Stimulated activated CD4-positive, alpha-beta T cell treated with anti-CD3 and anti-CD28 coated beads, Interleukin-4, amount 100 ng/mL, for 1 hour (primary cell): ENCODE measurements around the gene GBGT1.
"Not testable (repeated sequence)": the region's sequence is repeated elsewhere in the genome, so short reads cannot be mapped to it uniquely, and the experiment has no call there.

Experiments used
- DNase-seq: peaks from one replicate; pipeline ENCODE4 v3.0.0-alpha.2; 2020

GBGT1 gene

DNA sequence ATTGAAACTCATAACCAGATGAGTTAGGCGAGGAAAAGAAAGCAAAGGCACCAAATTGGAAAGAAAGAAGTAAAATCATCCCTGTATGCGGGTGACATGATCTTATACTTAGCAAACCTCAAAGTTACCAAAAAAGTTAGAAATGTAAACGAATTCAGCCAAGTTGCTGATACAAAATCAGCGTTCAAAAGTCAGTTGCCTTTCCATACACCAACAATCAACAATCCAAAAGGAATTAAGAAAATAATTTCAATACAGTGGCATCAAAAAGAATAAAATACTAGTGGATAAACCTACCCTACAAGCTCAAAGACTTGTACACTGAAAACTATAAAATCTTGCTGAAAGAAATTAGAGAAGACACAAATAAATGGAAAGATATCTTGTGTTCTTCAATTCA is 30.9 kb upstream of the GBGT1 start:
- DNase-seq = no peak

DNA sequence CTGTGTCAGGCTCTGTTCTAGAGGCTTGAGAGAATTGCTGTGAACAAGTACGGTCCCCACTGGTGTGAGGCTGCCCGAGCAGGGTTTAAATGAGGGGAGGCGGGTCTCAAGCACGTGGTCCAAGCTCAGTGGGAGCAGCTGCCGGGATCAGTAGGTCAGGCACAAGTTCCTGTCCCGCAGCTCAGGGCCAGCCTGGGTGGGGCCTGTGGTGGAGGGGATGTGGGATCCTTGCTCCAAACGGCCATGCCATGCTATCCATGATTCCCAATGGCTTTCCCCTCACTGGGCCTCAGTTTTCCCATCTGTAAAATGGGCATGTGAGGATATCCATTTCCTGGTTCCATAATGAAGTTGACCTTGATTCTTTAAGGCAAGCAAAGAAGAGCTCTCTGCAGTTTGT is 28.3 kb upstream of the GBGT1 start:
- DNase-seq = no peak

DNA sequence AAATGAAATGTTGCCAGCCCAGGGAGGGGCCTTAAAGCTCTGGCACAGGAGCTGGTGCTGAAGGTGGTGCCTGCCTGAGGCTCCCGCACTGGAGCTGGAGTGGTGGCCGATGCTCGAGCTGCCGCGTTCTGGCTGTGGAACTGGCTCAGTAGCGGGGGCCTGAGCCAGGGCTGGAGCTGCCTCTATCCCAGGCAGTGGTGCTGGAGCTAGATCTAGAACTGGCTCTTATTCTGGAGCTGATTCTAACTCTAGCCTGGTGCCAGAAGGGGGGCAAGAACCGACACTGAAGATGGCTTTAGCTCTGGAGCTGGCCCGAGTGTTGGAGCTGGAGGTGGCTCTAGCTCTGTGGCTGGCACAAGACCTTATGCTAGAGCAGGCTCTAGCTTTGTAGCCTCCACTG is 26.1 kb upstream of the GBGT1 start:
- DNase-seq = no peak

DNA sequence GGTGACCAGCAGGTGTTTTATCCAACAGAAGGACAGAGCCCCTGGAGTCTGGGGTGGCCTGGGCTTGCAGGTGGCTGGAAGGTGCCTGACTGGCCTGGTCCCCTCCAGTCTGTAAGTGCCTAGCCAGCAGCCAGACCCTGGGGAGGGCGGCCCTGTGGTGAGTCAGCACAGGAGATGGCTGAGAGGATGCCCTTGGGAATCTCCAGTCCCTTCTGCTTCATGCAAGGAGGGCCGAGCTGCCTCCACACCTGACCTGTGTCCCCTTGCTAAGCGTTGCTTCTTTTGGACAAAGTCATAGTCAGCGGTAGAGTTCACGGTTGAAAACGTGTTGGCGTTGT is 25.1 kb upstream of the GBGT1 start:
- DNase-seq = no peak

DNA sequence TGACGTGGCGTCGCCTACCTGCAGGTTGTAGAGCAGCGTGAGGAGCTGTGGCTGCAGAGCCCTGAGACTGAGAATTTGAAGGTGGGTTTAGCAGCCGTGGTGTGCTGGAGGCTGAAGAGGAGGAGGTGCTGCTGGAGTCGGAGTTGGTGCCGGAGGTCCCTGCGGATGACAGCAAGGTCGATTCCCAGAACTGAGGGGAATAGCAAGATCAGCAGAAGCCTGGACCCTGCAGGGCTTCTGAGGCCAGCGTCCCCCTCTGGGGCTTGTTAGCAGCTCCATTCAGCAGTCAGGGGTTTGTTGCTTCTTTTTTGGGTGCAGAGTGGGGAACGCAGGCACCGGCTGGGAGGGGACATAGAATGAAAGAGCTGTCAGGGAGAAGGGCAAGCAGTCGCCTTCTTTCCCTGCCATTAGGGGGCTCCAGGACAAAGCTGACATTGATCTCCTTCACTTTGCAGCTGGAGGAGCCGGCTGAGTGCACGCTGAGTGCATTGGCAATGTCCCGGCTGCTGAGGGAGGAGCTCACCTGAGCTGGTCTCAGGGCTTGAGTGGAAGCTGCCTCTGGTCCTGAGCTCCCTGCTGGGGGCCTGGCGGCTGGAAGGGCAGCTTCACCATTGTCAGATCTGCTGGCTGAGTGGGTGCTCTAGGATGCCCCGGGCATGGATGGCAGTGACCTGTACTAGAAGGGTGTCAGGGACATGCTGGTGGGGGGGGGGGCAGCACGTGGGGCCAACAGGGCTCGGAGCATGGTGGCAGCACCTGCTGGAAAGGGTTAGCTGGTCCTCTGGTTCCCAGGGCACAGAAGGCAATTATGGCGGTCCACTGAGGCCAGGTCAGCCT is 24.5 kb upstream of the GBGT1 start:
- no peak for DNase-seq

DNA sequence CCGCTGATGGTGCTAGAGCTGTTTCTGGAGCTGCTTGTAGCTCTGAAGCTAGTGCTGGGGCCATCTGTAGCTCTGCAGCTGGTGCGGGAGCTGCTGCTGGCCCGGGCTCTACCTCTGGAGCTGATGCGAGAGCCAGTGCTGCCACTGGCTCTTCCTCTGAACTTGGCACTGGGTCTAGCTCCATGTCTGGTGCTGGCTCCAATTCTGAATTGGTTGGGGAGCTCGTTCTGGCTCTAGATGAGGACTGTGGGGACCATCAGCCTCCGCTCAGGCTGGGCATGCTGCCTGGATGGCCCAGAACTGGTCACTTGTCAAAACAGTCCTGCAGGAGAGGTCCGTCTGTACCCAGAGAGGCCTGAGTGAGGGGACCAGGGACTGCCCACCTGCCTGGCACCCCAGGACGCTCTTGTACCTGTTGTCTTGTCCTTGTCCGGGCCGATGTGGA is 23.9 kb upstream of the GBGT1 start:
- no peak for DNase-seq

DNA sequence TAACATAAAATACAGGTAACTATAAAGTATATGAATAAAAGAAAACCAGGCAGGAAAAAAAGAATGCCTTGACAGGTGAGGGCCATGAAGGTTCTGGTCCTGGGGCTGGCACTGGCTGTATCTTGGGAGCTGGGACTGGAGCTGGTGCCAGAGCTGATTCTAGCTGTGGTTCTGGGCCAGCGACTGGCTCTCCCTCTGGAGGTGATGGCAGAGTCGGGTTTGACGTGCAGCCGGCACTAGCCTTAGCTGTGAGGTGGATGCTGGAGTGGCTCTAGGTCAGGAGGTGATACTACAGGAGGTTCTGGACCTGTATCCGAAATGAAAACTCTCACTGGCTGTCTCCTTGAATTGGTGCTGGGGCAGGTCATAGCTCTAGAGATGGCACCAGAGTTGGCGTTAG is 23.0 kb upstream of the GBGT1 start:
- no peak for DNase-seq

DNA sequence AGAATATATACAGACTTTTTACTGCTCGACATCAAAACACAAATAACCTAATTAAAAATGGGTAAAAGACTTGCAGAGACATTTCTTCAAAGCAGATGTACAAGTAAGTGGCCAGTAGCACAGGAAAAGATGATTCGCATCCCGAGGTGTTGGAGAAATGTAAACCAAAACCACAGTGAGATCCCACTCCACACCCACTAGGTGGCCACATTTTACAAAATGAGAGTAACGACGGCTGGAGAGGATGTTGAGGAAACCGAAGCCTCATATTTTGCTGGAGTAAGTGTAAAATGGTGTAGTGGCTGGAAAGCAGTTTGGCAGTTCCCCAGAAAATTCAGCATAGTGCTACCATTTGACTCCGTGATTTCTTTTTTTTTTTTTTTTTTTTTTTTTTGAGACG is 21.3 kb upstream of the GBGT1 start:
- no peak for DNase-seq

DNA sequence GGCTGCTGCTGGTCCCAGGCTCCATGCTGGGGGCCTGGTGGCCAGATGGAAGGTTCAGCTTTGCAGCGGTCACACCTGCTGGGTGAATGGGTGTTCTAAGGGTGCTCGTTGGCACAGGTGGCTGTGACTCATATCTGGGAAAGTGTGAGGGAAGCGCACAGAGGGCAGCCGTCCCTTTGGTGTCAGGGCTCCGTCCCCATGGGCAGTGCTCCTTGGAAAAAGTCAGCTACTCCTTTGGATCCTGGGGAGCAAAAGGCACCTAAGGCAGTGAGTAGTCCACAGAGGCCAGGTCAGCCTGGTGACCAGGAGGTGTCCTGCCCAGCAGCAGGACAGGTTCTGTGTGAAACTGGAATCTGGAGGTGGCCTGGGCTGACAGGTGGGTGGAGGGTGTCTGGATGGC is 18.4 kb upstream of the GBGT1 start:
- no peak for DNase-seq

DNA sequence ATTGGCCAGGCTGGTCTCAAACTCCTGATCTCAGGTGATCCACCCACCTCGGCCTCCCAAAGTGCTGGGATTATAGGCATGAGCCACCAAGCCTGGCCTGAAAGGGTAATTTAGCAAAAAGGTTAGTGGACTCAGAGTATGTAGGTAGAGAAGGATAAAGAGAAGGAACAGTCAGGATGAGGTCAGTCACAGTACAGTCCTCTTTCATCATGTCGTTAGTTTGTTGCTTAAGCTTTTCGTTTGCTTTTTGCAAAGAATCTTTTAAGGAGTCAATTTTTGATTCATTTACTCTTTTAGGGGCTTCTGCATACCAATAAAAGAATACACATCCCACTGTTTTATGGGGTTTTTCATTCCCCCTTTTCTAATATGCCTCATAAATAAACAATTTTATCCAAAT is 17.8 kb upstream of the GBGT1 start:
- no peak for DNase-seq

DNA sequence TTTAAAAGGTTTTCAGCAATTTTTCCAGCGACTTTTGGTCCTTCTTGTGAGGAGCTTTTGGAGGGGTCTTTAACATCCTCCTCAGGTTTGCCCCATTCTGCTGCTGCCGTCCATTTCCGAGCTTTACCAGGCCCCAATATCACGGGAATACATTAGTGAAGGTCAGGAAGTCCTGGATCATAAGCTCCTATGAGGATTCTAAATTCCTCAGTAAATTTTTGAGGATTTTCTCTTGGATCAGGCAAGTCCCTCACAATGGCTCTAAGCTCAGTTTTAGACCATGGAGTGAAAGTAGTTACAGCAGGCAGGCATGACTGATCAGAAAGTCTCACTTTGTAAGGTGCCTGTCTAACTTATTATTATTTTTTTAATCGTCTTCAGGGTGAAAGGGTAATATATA is 17.2 kb upstream of the GBGT1 start:
- DNase-seq = no peak

DNA sequence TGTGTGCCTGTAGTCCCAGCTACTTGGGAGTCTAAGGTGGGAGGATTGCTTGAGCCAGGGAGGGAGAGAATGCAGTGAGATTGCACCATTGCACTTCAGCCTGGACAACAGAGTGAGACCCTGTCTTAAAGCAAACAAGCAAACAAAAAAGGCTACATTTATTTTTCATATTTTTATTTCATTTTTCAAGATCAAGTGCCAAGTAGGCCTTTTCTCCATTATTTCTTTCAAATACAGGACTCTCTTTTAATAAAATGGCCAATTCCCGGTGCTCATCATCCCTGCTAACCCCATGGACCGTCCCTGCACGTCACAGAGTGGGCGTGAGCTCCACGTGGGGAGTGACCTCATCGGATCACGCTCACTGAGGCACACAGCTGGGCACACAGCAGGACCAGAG is 9.3 kb upstream of the GBGT1 start:
- DNase-seq = no peak

DNA sequence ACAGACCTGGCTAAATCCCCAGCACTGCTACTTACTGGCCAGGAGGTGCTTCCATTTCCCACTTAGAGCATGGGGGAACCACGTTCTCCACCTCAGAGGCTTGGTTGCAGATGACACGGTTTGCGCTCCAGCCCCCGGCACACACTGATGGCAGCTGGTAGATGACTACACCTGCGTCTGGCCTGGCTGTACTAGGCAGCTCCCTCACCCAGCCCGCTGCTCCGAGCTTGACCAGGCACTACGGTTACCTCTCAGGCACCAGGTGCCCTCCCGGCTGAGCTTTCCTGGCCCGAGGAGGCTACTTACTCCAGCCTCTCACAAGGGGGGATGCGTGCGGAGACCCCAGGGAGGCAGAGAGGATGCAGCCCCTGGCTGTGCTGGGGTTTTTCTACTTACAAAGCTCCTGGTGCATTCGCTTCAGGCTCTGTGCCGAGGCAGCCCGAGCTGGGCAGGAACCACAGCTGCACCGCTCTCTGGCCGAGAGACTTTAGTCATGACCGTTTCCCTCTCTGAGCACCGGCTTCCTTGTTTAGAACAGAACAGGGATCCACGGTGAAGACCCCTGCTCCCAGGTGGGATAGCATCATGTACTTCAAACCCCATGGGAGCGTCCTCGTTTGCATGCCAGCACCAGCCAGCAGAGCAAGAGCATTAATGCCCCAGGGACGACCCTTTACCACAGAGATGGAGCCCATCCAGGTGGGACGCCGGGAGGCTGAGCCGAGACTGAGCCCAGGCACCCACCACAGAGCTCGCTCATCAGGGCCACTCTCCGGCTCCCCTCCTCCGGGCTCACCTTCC is 7.6 kb upstream of the GBGT1 start:
- DNase-seq = no peak

DNA sequence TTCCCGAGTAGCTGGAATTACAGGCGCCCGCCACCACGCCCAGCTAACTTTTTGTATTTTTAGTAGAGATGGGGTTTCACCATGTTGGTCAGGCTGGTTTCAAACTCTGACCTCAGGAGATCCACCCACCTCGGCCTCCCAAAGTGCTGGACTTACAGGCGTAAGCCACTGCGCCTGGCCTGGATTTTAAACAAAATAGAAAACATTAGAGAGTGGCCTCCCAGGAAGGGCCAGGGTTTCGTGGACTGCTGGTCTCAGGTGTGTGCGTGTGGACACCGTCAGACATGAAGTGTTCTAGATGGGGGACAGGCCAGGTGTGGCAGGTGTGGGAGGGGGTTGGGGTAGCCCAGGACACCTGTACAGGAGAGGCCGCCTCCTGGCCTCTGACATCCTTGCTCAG is 7.0 kb upstream of the GBGT1 start:
- DNase-seq = no peak

DNA sequence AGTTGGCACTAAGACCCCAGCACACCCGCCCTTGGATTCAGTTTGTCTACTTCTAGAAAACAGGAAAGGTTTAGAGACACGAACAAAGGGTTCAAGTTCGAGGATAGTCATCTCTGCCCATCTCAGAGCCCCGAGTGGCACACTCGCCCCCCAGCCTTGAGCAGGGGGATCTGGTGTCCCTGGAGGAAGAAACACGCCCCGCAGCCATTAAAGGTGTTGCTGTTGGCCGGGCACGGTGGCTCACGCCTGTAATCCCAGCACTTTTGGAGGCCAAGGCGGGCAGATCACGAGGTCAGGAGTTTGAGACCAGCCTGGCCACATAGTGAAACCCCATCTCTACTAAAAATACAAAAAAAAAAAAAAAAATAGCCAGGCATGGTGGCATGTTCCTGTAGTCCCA is 6.0 kb upstream of the GBGT1 start:
- DNase-seq = not testable (repeated sequence)

DNA sequence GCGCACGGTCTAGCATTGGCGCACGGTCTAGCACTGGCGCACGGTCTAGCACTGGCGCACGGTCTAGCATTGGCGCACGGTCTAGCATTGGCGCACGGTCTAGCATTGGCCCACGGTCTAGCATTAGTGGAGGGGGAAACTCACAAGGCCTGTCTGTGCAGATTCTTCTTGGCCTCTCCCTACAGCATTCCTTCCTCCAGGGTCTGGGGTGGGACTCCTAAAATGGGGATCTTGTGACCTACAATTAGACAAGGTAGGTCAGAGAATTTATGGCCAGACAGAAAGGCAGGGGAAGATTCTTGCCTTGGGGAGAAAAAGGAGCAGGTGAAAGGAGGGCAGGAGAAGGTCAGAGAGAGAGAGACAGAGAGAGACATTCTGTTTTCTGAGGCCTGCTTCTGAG is 5.4 kb upstream of the GBGT1 start:
- no peak for DNase-seq

DNA sequence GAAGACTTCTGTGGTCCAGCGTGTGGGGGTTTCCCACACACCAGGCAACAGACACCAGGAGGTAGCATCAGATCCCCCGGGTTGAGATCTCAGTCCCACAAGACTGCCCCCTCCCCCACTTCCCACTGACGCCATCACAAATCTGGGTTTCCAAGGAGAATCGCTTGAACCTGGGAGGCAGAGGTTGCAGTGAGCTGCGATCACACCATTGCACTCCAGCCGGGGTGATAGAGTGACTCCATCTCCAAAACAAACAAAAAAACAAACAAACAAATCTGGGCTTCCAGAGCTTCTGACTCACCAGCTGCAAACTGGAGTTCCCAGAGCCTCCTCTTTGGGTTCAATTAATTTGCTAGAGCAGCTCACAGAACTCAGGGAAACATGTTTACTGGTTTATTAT is 4.7 kb upstream of the GBGT1 start:
- no peak for DNase-seq

DNA sequence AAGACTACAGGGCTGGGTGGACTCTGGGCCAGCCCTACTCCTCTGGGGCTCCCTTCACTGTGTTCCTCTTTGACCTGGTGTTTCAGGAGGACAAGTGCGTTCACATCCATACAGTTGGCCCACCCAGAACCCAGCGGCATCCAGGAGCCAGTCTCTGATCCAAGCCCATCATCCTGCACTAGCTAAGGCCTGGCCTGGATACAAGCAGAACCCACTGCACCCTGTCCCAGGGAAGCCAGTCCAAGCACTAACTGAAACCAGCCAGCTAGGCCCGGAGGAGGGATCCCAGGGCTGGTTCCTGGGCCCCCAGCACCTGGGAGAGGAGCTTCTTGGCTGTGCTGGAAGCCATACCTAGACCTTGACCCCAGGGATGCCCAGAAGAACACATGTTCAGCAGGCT is 4.1 kb upstream of the GBGT1 start:
- DNase-seq = no peak

DNA sequence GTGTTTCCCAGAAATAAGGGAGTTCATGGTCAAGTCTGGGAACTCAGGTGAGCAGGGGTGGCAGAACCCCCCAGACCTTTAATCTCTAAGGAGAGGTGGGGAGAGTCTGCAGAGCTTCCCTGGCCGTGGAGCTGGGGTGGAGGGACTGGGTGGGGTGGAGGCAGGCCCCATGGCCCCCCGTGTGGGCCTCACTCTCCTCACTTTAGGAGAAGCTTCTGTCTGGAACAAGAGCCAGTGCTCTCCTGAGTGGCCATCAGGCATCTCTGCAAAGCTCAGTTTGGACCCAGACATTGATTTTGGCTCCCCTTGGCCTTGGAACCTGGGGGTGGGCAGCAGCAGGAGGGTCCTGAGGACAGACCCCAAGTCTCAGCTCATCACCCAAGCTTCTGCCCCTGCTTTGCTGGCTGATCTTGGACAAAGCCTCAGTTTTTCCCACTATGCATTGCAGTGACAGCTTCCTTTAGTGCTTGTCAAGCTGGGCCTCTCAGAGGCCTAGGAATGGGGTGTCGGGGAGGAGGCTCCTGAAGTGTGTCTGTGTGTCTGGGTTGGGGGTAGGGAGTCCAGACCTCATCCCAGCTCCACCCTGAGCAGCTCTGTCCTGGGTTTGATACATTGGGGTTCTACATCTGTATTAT is 3.5 kb upstream of the GBGT1 start:
- no peak for DNase-seq

DNA sequence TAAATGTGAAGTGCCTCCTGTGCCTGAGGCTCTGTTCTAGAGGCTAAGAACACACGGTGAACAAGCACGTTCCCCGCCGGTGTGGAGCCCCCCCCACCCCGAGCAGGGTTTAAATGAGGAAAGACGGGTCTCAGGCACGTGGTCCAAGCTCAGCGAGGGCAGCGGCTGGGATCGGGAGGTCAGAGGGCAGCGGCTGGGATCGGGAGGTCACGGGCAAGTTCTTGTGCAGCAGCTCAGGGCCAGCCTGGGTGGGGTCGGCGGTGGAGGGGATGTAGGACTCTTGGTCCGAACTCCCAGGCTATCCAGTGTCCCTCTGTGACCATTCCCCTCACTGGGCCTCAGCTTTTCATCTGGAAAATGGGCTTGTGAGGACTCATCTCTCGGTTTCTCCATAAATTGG is 2.7 kb upstream of the GBGT1 start:
- no peak for DNase-seq

DNA sequence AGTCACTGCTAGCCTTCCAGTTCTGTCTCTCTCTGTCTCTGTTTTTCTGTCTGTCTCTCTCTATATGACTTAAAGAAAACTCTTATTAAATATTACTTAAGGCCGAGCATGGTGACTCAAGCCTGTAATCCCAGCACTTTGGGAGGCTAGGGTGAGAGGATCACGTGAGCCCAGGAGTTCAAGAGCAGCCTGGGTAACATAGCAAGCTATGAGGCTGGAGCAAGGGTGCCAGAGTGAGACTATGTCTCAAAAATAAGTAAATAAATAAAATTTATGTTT is 1.7 kb upstream of the GBGT1 start:
- no peak for DNase-seq

DNA sequence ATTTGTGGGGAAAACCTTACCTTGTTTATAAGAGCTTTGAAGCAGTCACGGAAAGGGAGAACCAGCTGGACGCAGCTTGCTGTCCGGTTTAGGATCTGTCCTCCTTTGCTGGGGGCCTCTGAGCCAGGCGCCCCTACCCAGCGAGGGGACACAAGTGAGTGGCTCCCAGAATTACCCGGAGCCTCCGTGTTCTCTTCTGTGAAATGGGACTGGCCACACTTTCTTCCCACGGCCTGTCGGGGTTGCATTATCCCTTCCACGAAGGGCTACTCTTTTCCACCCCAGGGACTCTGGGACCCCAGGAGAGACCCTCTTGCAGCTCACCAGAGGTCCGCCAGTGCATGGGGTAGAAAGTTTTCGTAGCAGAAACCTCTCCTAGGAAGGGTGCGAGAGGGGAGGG is 477 bp upstream of the GBGT1 start:
- DNase-seq = no peak

DNA sequence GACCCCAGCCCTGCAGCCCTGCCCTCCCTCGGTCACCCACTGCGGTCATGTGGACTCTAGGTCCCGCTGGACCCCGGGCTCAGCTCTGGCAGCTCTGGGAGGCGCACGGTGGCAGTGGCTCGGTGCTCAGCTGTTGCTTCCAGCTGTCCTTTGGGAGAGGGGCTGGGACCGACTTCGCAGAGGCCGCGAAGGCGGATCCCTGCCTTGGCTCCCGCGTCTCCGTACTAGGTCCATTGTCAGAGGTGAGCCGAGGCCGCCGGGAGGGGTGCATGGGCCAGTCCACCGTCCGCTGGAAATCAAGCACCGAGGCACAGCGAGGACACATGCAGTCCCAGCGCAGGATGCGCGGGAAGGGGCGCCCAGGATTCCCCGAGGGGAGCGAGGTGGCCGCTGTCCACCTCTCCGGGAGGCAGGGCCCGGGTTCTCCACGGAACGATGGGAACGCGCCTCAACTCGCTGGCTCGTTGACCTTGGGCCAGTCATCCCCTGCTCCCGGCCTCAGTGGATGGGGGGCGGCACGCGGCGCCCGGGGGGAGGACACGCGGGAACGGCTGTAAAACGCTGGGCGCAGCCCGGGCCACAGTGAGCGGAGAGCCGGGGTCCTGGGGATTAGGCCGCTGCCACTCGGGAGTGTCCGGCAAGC is 732 bp downstream of the GBGT1 start:
- no peak for DNase-seq

DNA sequence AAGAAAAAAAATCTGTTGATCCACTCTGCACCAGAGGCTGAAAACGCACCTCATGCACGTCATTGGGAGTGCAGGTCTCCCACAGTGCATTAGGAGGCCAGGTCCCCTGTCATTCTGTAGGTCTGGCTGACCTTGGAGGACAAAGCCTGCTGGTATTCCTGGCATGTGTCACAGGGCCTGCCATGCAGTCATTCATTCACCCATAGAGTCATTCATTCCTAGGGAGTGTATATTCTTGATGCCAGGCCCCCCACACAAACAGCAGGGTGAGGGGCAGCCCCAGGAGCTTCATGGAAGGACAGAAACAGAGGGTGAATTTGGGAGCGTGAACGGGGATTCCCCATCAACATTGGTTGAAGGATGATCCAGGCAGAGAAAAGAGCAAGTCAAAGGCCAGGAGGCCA is 2.2 kb downstream of the GBGT1 start:
- no peak for DNase-seq
